GM12878 (cell line): ENCODE results near the gene SPI1. TPM values are rescaled to one million over a fixed set of nuclear protein-coding genes. Genes with fewer than 3 reads are reported as not detected.

ENCODE experiments used
- ATAC-seq: fragments of 200-7000 bp; cut with Tn5 transposase; 3 replicates; pipeline ENCODE4 v1.9.1; 2020; ENCODE audit warnings: mild to moderate bottlenecking, moderate library complexity
- BruUV-seq: library from RNA; stranded (reverse); fragments of 400-500 nt; replicated peaks from 2 replicates; lab custom pipeline; 2021; lab: Mats Ljungman, UMichigan
- CTCF ChIA-PET: fragments of 300-600 bp; sonication (Branson Sonifier 250); formaldehyde crosslinking; extraction: SDS; loops from one replicate; lab custom pipeline; 2021; ENCODE audit warnings: inconsistent platforms; lab: Yijun Ruan, JAX
- POLR2A ChIA-PET: fragments of 350-600 bp; formaldehyde crosslinking; extraction: SDS; loops from one replicate; lab custom pipeline; 2021; ENCODE audit warnings: inconsistent platforms; lab: Charles Lee
- RAD21 ChIA-PET: fragments of 300-600 bp; sonication (Branson Sonifier 250); formaldehyde crosslinking; loops from one replicate; lab custom pipeline; 2023; ENCODE audit warnings: antibody characterized with exemption; ENCODE audit not compliant: unreplicated experiment; lab: Charles Lee
- SMC1A ChIA-PET: fragments of 300-600 bp; sonication (Branson Sonifier 250); formaldehyde crosslinking; loops from one replicate; lab custom pipeline; 2023; ENCODE audit not compliant: unreplicated experiment, uncharacterized antibody; lab: Charles Lee
- DNase-seq: peaks from one replicate; pipeline ENCODE4 v3.0.0-alpha.2; 2011; ENCODE audit warnings: low read depth, low spot score
- FAIRE-seq: peaks from 3 replicates; lab custom pipeline; 2011; peaks lifted over from hg19 to GRCh38; lab: Jason Lieb, UNC
- H2AFZ ChIP-seq: 2 replicates; pipeline ENCODE4 v1.6.0; 2011; ENCODE audit warnings: low read depth, low read length, control low read depth; ENCODE audit not compliant: control insufficient read depth
- H3K27ac ChIP-seq: 2 replicates; pipeline ENCODE4 v1.5.1; 2011; ENCODE audit warnings: control low read depth; ENCODE audit not compliant: control insufficient read depth, insufficient read depth
- H3K27me3 ChIP-seq, 2 experiments: replicated peaks in 1 of 2; 2 replicates each; pipeline versions ENCODE4 v1.6.0 to v1.6.1; 2011; ENCODE audit warnings: low read length in 1 of 2; ENCODE audit not compliant: control insufficient read depth in 2 of 2, insufficient read depth in 2 of 2
- H3K36me3 ChIP-seq, 2 experiments: 2 replicates each; pipeline ENCODE4 v1.5.1; 2011; ENCODE audit warnings: low read length in 1 of 2; ENCODE audit not compliant: control insufficient read depth in 2 of 2, insufficient read depth in 2 of 2
- H3K4me1 ChIP-seq: 2 replicates; pipeline ENCODE4 v1.6.1; 2011; ENCODE audit warnings: mild to moderate bottlenecking, low read length, moderate library complexity, mixed read lengths; ENCODE audit not compliant: control insufficient read depth, insufficient read depth
- H3K4me2 ChIP-seq: 2 replicates; pipeline ENCODE4 v1.6.0; 2011; ENCODE audit warnings: control low read depth; ENCODE audit not compliant: control insufficient read depth, insufficient read depth
- H3K4me3 ChIP-seq: fragments of 200-600 bp; sonication (generic); 2 replicates; pipeline ENCODE4 v1.5.1; 2016
- H3K79me2 ChIP-seq: 2 replicates; pipeline ENCODE4 v1.6.0; 2011; ENCODE audit warnings: low read length; ENCODE audit not compliant: control insufficient read depth, insufficient read depth
- H3K9ac ChIP-seq: 2 replicates; pipeline ENCODE4 v1.8.0; 2011; ENCODE audit warnings: low read length, control low read depth, mixed read lengths; ENCODE audit not compliant: control insufficient read depth, insufficient read depth
- H3K9me3 ChIP-seq: replicated peaks from 3 replicates; pipeline ENCODE4 v1.5.1; 2011; ENCODE audit warnings: mild to moderate bottlenecking, low read length; ENCODE audit not compliant: control insufficient read depth, insufficient read depth
- H4K20me1 ChIP-seq: 2 replicates; pipeline ENCODE4 v1.6.0; 2011; ENCODE audit not compliant: control insufficient read depth, insufficient read depth
- CBX5 ChIP-seq: sonication (generic); IDR thresholded peaks from 2 replicates; pipeline ENCODE4 v1.6.1; 2016; ENCODE audit warnings: low read depth, moderate library complexity, mild to moderate bottlenecking, inconsistent platforms
- HDAC2 ChIP-seq: fragments of 200-600 bp; sonication (generic); IDR thresholded peaks from 2 replicates; pipeline ENCODE4 v1.6.1; 2017
- POLR2A ChIP-seq: IDR thresholded peaks from 2 replicates; pipeline ENCODE4 v1.6.1; 2011; ENCODE audit warnings: low read depth, mild to moderate bottlenecking, low read length
- RFX5 ChIP-seq: IDR thresholded peaks from 2 replicates; pipeline ENCODE4 v1.6.1; 2011; ENCODE audit warnings: low read depth, low read length, improper control_type of control experiment
- SMAD5 ChIP-seq: IDR thresholded peaks from 2 replicates; pipeline ENCODE4 v1.6.1; 2016; ENCODE audit warnings: antibody characterized with exemption, low read depth
- SMARCA5 ChIP-seq: fragments of 450-650 bp; IDR thresholded peaks from 2 replicates; pipeline ENCODE4 v1.6.1; 2017; ENCODE audit warnings: mild to moderate bottlenecking
- SREBF2 ChIP-seq: IDR thresholded peaks from 2 replicates; pipeline ENCODE4 v1.6.1; 2012; ENCODE audit warnings: mild to moderate bottlenecking, low read length
- WGBS: methylation state at CpG from one replicate; pipeline ENCODE4 v1.1.6; 2016; ENCODE audit warnings: low lambda C conversion rate; ENCODE audit not compliant: insufficient replicate concordance, insufficient coverage; ENCODE audit errors: missing lambda C conversion rate; 5-methylcytosine and 5-hydroxymethylcytosine counted together
- in situ Hi-C: fragments of 300-500 bp; cut with MboI; formaldehyde crosslinking; loops from 9 replicates; pipeline ENCODE4 v1.14.3; 2018; ENCODE audit warnings: mixed read lengths
- intact Hi-C: fragments of 100-400 bp; cut with micrococcal nuclease; formaldehyde crosslinking; loops from one replicate; pipeline ENCODE4 v1.14.2; 2022; ENCODE audit not compliant: unreplicated experiment
- polyA plus RNA-seq, 11 experiments: library from polyadenylated mRNA; depleted of rRNA in 4 of 11; unstranded in 6 of 11; stranded (reverse) in 5 of 11; fragments of >200 nt; fragmentation: Nextera tagmentation in 4 of 11; fragmentation: Illumina TruSeq in 1 of 11; extraction: Ambion mirVana in 4 of 11; extraction: Trizol in 1 of 11; gene quantifications; 1 replicate in 1 of 11; 2 replicates in 10 of 11; pipeline versions ENCODE4 v1.2.1 to v1.2.3, GENCODE V29; 2011 to 2016; ENCODE audit warnings: inconsistent platforms in 2 of 11, missing spikeins in 2 of 11, low read depth in 1 of 11
- total RNA-seq, 4 experiments: library from RNA; depleted of rRNA in 3 of 4; stranded (reverse); fragments of >200 nt in 3 of 4; fragmentation: Illumina TruSeq in 1 of 4; extraction: Trizol in 1 of 4; gene quantifications; 2 replicates each; pipeline versions ENCODE4 v1.2.1 to v1.2.3, GENCODE V29; 2013 to 2021

The SPI1 gene
- total and polyA plus RNA-seq, 10 of the 15 experiments (the other 5 are each of a cell fraction or from before 2014, with no cell fraction given), result 0.05 to 31.1 (median 9.7) TPM

GRCh38 chr11:47327025-47327424, 51.3 kb downstream of the SPI1 start:
- Histone ChIP-seq H3K9ac (no peak overlapping the region), H2AFZ (no peak overlapping the region), H3K4me3 (no peak overlapping the region), H3K27ac (no peak overlapping the region), H3K79me2 (no peaks in the 10 kb centered on the region), H3K36me3 (peaks cover 14 to 18% of the 10 kb centered on the region in 2 experiments), H4K20me1 (no peaks in the 10 kb centered on the region), H3K27me3 (no peaks in the 10 kb centered on the region), H3K4me2 (no peak overlapping the region), H3K9me3 (no peaks in the 10 kb centered on the region), H3K4me1 (peaks cover 12% of the 10 kb centered on the region)
- intact Hi-C loops, result loop anchor here (10.0 kb wide), 1 partner anchor 78 kb away; the partner anchor contains the start of gene SLC39A13
- CTCF ChIA-PET, result interaction anchor here (1.1 kb wide), 1 partner anchor 85 kb away, joined by 3 read pairs; no protein-coding TSS in a partner anchor
- TF ChIP-seq CBX5 (no peak), RFX5 (no peak), HDAC2 (no peak), SMAD5 (no peak), SMARCA5 (no peak)
- SMC1A ChIA-PET, result interaction anchor here (1.4 kb wide), 1 partner anchor 8 kb away, joined by 3 read pairs; no protein-coding TSS in a partner anchor
- no TSS peak for BruUV-seq
- FAIRE-seq (no peak), ATAC-seq (no peak), DNase-seq (no peak)
- POLR2A ChIA-PET, result no interaction called here
- in situ Hi-C loops, result no loop called here
- 99% methylated on average over 13 of the region's 13 CpGs for WGBS
- RAD21 ChIA-PET, result interaction anchor here (0.6 kb wide), 1 partner anchor 37 kb away, joined by 3 read pairs; no protein-coding TSS in a partner anchor

- Histone ChIP-seq H2AFZ (no peak overlapping the region), H3K4me2 (no peak overlapping the region), H3K4me1 (peaks cover 12% of the 10 kb centered on the region), H3K36me3 (peaks cover 16 to 18% of the 10 kb centered on the region in 2 experiments), H3K4me3 (no peak overlapping the region), H4K20me1 (no peaks in the 10 kb centered on the region), H3K27ac (no peak overlapping the region), H3K27me3 (no peaks in the 10 kb centered on the region), H3K79me2 (no peaks in the 10 kb centered on the region), H3K9ac (no peak overlapping the region), H3K9me3 (no peaks in the 10 kb centered on the region)
- ChIA-PET SMC1A (no interaction called here), POLR2A (no interaction called here), RAD21 (no interaction called here), CTCF (no interaction called here)
- BruUV-seq, result no TSS peak
- no peak for DNase-seq
- FAIRE-seq, result no peak
- no peak for TF ChIP-seq SREBF2
- 0 out of 2 replicates have a peak, but pooled peaks have one; percentile 17 for TF ChIP-seq POLR2A
- 98% methylated on average over 12 of the region's 12 CpGs for WGBS
- no peak for ATAC-seq
- in situ Hi-C loops, result no loop called here
- intact Hi-C loops, result loop anchor here (10.0 kb wide), 1 partner anchor 79 kb away; the partner anchor contains the start of gene SLC39A13
Measured at GRCh38 chr11:47326198-47326597, 52.1 kb downstream of the SPI1 start.
